ENCODE results near the gene SLC38A8.

DNA sequence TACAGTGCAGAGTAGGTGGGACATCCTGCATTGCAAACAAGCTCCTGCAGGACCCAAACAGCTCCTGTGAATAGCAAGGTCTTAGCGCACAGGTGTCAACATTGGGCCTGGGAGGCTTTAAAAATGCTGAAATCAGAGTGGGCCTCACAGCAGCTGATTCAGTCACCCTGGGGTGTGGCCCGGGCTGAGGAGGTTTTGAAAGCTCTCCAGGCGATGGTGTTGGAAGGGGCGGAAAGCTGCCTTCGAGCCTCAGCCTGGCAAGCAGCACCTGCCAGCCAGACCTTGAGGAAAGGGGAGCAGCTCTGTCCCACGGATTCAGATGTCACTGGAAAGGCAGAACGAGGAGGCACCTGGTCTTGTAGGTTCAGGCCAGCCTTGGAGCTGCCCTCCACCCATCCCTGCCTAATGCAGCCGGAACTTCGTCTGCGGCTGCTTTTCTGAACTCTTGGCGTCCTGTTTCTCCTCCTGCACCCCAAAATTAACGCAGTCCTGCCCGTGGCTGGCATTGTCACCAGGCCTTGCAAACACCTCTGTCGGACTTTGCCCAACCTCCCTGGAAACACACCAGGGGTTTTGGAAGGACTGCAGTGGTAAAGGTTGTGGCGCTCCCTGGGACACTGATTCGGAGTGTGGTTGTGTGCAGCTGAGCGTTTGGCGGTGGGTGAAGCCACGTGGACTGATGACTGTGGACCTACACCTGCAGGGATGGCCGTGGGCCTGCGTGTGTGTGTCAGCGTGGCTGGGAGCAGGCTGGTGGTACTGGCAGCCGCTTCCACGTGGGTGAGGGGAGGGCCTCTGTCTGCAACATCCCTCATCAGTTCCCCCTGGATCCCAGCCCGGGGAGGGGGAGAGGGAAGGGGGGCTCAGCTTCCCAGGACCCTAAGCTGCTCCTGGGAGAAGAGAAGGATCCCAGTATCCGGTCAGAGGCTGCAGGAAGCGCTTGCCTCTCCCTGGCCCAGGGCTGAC, 71.1 kb downstream of the SLC38A8 start:
- TF ChIP-seq CTCF (IDR thresholded peaks at IDR 0.05) (no peak), EZH2 (IDR thresholded peaks at IDR 0.05; ENCODE audit: borderline replicate concordance, insufficient read depth, low read depth, low read length, poor library complexity, severe bottlenecking) (no peak)
